HG03575 (cell line): Measurements from ENCODE around the gene SOX12.
"Not testable (repeated sequence)": the region's sequence is repeated elsewhere in the genome, so short reads cannot be mapped to it uniquely, and the experiment has no call there.

Experiments used
- ATAC-seq: cut with Tn5 transposase; IDR thresholded peaks from one replicate; pipeline ENCODE4 v1.9.1; 2021; ENCODE audit not compliant: unreplicated experiment, insufficient number of reproducible peaks, low FRiP score; ENCODE audit errors: extremely low read depth

The SOX12 gene

GRCh38 chr20:354298-354977 is 29.1 kb downstream of the SOX12 start:
- ATAC-seq: no peak

GRCh38 chr20:356154-356553 is 30.8 kb downstream of the SOX12 start:
- not testable (repeated sequence) for ATAC-seq

GRCh38 chr20:356745-357144 is 31.4 kb downstream of the SOX12 start:
- no peak for ATAC-seq

- ATAC-seq: no peak
Observed at GRCh38 chr20:358891-359555, 33.7 kb downstream of the SOX12 start.

- no peak for ATAC-seq
Observed at GRCh38 chr20:361561-361960, 36.2 kb downstream of the SOX12 start.

GRCh38 chr20:362271-363254 is 37.2 kb downstream of the SOX12 start:
- no peak for ATAC-seq

- no peak for ATAC-seq
Observed at GRCh38 chr20:363319-364078, 38.1 kb downstream of the SOX12 start.

GRCh38 chr20:364905-365794 is 39.8 kb downstream of the SOX12 start:
- no peak for ATAC-seq

GRCh38 chr20:366041-366718 is 40.8 kb downstream of the SOX12 start:
- ATAC-seq: no peak

GRCh38 chr20:366719-367485 is 41.5 kb downstream of the SOX12 start:
- ATAC-seq: no peak

- no peak for ATAC-seq
Observed at GRCh38 chr20:367486-367887, 42.1 kb downstream of the SOX12 start.

- no peak for ATAC-seq
Observed at GRCh38 chr20:368915-369314, 43.6 kb downstream of the SOX12 start.

- no peak for ATAC-seq
Observed at GRCh38 chr20:370151-370600, 44.8 kb downstream of the SOX12 start.

- no peak for ATAC-seq
Observed at GRCh38 chr20:370977-371754, 45.8 kb downstream of the SOX12 start.

- no peak for ATAC-seq
Observed at GRCh38 chr20:371755-372542, 46.6 kb downstream of the SOX12 start.
